Gastrocnemius medialis (tissue), 4 donors: ENCODE data around the gene ARHGAP27.
"Not testable (repeated sequence)": the region's sequence is repeated elsewhere in the genome, so short reads cannot be mapped to it uniquely, and the experiment has no call there.

ENCODE experiments used
- POLR2A ChIP-seq, 2 donors: fragments of 450-650 bp; IDR thresholded peaks; one replicate each; pipeline ENCODE4 v1.6.1; 2017; ENCODE audit warnings: antibody characterized with exemption in 2 of 2, mild to moderate bottlenecking in 2 of 2, moderate library complexity in 2 of 2
- TF ChIP-seq, protein P1 (sequence below), 5 experiments: fragments of 450-650 bp in 3 of 5; fragments of 200-600 bp in 2 of 5; sonication (generic) in 2 of 5; IDR thresholded peaks in 4 of 5; conservative IDR thresholded peaks in 1 of 5; 1 replicate in 4 of 5; 2 replicates in 1 of 5; pipeline ENCODE4 v1.5.1; 2016 to 2019; ENCODE audit warnings: antibody characterized with exemption in 5 of 5, mild to moderate bottlenecking in 3 of 5, moderate library complexity in 3 of 5

DNA sequence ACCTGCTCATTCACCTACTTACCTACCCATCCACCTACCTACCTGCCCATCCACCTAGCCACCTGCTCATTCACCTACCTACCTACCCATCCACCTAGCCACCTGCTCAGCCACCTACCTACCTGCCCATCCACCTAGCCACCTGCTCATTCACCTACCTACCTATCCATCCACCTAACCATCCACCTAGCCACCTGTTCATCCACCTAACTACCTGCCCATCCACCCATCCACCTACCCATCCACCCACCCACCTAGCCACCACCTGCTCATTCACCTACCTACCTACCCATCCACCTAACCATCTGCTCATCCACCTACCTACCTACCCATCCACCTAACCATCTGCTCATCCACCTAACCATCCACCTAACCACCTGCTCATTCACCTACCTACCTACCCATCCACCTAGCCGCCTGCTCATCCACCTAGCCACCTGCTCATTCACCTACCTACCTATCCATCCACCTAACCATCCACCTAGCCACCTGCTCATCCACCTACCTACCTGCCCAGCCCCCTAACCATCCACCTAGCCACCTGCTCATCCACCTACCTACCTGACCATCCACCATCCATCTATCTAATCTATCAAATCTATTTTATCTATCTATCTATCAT, 17.1 kb upstream of the ARHGAP27 start:
- TF ChIP-seq, protein P1, sequence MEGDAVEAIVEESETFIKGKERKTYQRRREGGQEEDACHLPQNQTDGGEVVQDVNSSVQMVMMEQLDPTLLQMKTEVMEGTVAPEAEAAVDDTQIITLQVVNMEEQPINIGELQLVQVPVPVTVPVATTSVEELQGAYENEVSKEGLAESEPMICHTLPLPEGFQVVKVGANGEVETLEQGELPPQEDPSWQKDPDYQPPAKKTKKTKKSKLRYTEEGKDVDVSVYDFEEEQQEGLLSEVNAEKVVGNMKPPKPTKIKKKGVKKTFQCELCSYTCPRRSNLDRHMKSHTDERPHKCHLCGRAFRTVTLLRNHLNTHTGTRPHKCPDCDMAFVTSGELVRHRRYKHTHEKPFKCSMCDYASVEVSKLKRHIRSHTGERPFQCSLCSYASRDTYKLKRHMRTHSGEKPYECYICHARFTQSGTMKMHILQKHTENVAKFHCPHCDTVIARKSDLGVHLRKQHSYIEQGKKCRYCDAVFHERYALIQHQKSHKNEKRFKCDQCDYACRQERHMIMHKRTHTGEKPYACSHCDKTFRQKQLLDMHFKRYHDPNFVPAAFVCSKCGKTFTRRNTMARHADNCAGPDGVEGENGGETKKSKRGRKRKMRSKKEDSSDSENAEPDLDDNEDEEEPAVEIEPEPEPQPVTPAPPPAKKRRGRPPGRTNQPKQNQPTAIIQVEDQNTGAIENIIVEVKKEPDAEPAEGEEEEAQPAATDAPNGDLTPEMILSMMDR (IDR thresholded peaks at IDR 0.05 in 4 of 5, conservative IDR thresholded peaks at IDR 0.05 in 1 of 5): not testable (repeated sequence)
- TF ChIP-seq POLR2A (IDR thresholded peaks at IDR 0.05): not testable (repeated sequence)
